Measurements from ENCODE around the gene GABRQ. TPM values are rescaled to one million over a fixed set of nuclear protein-coding genes. Genes with fewer than 3 reads are reported as not detected.

Gene GABRQ
- total RNA-seq, 1 donor from 2014 or later = 0.52 TPM

Other genes starting within 250 kb of the GABRQ start
- 0.52 TPM for gene GABRA3, start 186.6 kb upstream of the GABRQ start, total RNA-seq
- not detected for gene MAGEA3, start 60.9 kb downstream of the GABRQ start, total RNA-seq
- not detected for gene CSAG2, start 71.4 kb downstream of the GABRQ start, total RNA-seq
- gene MAGEA2B, start 76.7 kb downstream of the GABRQ start, total RNA-seq = not detected
- not detected for gene CSAG1, start 95.8 kb downstream of the GABRQ start, total RNA-seq
- not detected for gene MAGEA12, start 95.9 kb downstream of the GABRQ start, total RNA-seq
- not detected for gene MAGEA2, start 115.9 kb downstream of the GABRQ start, total RNA-seq
- gene CSAG3, start 121.3 kb downstream of the GABRQ start, total RNA-seq = not detected
- gene MAGEA6, start 131.8 kb downstream of the GABRQ start, total RNA-seq = not detected
- gene CETN2, start 192.9 kb downstream of the GABRQ start, total RNA-seq = 22.4 TPM
- gene NSDHL, start 193.2 kb downstream of the GABRQ start, total RNA-seq = 10.4 TPM